Astrocyte of the spinal cord (primary cell): Measurements from ENCODE around the gene HSPA4.

Experiments used
- DNase-seq: peaks from one replicate; pipeline ENCODE4 v3.0.0; 2011; ENCODE audit warnings: low read depth, low spot score
- H3K4me3 ChIP-seq: 2 replicates; pipeline ENCODE4 v1.5.1; 2011; ENCODE audit warnings: low read depth, mild to moderate bottlenecking, low read length, moderate library complexity
- CTCF ChIP-seq: IDR thresholded peaks from 2 replicates; pipeline ENCODE4 v1.5.1; 2012; ENCODE audit warnings: low read depth, mild to moderate bottlenecking, low read length, inconsistent platforms
- in situ Hi-C: cut with HindIII; loops from 2 replicates; pipeline ENCODE4 v1.10.0; 2017; ENCODE audit warnings: low sequenced_read_pairs

The HSPA4 gene

GRCh38 chr5:133062276-133062675 lies 10.5 kb downstream of the HSPA4 start:
- TF ChIP-seq CTCF, result no peak
- in situ Hi-C loops, result no loop called here
- no peak overlapping the region for H3K4me3 ChIP-seq
- no peak for DNase-seq

- no peak for DNase-seq
- no peak overlapping the region for H3K4me3 ChIP-seq
- no peak for TF ChIP-seq CTCF
- in situ Hi-C loops, result no loop called here
These were observed 12.2 kb downstream of the HSPA4 start for GRCh38 chr5:133063965-133064364.

- TF ChIP-seq CTCF, result no peak
- in situ Hi-C loops, result no loop called here
These were observed 13.7 kb downstream of the HSPA4 start for GRCh38 chr5:133065471-133065870.

GRCh38 chr5:133066045-133066444 lies 14.2 kb downstream of the HSPA4 start:
- H3K4me3 ChIP-seq, result no peak overlapping the region
- DNase-seq, result no peak
- in situ Hi-C loops, result no loop called here
- TF ChIP-seq CTCF, result no peak

More at GRCh38 chr5:133065471-133065870, 13.7 kb downstream of the HSPA4 start:
- no peak overlapping the region for H3K4me3 ChIP-seq
- DNase-seq, result no peak

GRCh38 chr5:133072021-133072420 lies 20.2 kb downstream of the HSPA4 start:
- no peak for DNase-seq
- in situ Hi-C loops, result no loop called here
- H3K4me3 ChIP-seq, result no peak overlapping the region
- no peak for TF ChIP-seq CTCF

GRCh38 chr5:133075572-133076536 lies 24.0 kb downstream of the HSPA4 start:
- no peak for DNase-seq
- H3K4me3 ChIP-seq, result no peak overlapping the region
- TF ChIP-seq CTCF, result no peak
- in situ Hi-C loops, result no loop called here
